ENCODE measurements around the gene NOTCH4. TPM values are rescaled to one million over a fixed set of nuclear protein-coding genes. Genes with fewer than 3 reads are reported as not detected.

Gene NOTCH4
- total and polyA plus RNA-seq, 2 experiments from 2014 or later, result 0.65 to 1.2 TPM

GRCh38 chr6:32156891-32157290, 67.0 kb downstream of the NOTCH4 start:
- Histone ChIP-seq H3K9me2 (ENCODE audit: insufficient read depth) (no peaks in the 10 kb centered on the region), H3K4me3 (no peak overlapping the region), H3K27me3 (replicated peaks; ENCODE audit: insufficient read depth) (no peaks in the 10 kb centered on the region), H3K9ac (no peak overlapping the region), H3K9me3 (ENCODE audit: low read depth) (no peaks in the 10 kb centered on the region), H3F3A (ENCODE audit: insufficient read depth) (peaks cover 9% of the 10 kb centered on the region; the same call in 1 of the 2 replicates), H3K27ac (no peak overlapping the region), H3K4me2 (ENCODE audit: unreplicated experiment) (no peak overlapping the region), H3K4me1 (ENCODE audit: insufficient read depth) (peaks cover 19% of the 10 kb centered on the region), H3K79me2 (ENCODE audit: insufficient read depth) (peaks cover 28% of the 10 kb centered on the region), H3K36me3 (ENCODE audit: low read depth) (peaks cover 11% of the 10 kb centered on the region; the same call in 1 of the 2 replicates), H2AFZ (no peak overlapping the region), H4K20me1 (ENCODE audit: insufficient read depth) (no peaks in the 10 kb centered on the region)
- WGBS, 2 experiments (ENCODE audit: low coverage in 1 of 2, low lambda C conversion rate in 2 of 2, missing lambda C conversion rate in 2 of 2), result 83 to 84% methylated on average over 9 of the region's 9 CpGs
- DNase-seq, result no peak
- no peak for TF ChIP-seq EZH2 (IDR thresholded peaks at IDR 0.05; ENCODE audit: insufficient read depth, poor library complexity, severe bottlenecking)
- no peak for TF ChIP-seq EZH2phosphoT487 (IDR thresholded peaks at IDR 0.05; ENCODE audit: insufficient read depth, low read depth)
- in situ Hi-C loops (cut with MboI), result no loop called here

- H3K9me2 ChIP-seq (ENCODE audit: insufficient read depth), result no peaks in the 10 kb centered on the region
- no peaks in the 10 kb centered on the region for H3K27me3 ChIP-seq (replicated peaks; ENCODE audit: insufficient read depth)
- H3K4me3 ChIP-seq, result peak overlapping the region; percentile 94
- H3K27ac ChIP-seq, result peak overlapping the region; percentile 91
- 2 to 7% methylated on average over 33 to 34 of the region's 34 CpGs for WGBS, 2 experiments (ENCODE audit: low coverage in 1 of 2, low lambda C conversion rate in 2 of 2, missing lambda C conversion rate in 2 of 2)
- H3K9ac ChIP-seq, result peak overlapping the region; percentile 91
- in situ Hi-C loops (cut with MboI), result no loop called here
- H3K36me3 ChIP-seq (ENCODE audit: low read depth), result peaks cover 11% of the 10 kb centered on the region; the same call in 1 of the 2 replicates
- H2AFZ ChIP-seq, result peak overlapping the region; percentile 97
- H3K4me2 ChIP-seq (ENCODE audit: unreplicated experiment), result peak overlapping the region; percentile 93
- H3K9me3 ChIP-seq (ENCODE audit: low read depth), result no peaks in the 10 kb centered on the region
- no peak for TF ChIP-seq EZH2 (IDR thresholded peaks at IDR 0.05; ENCODE audit: insufficient read depth, poor library complexity, severe bottlenecking)
- no peak for TF ChIP-seq EZH2phosphoT487 (IDR thresholded peaks at IDR 0.05; ENCODE audit: insufficient read depth, low read depth)
- peaks cover 9% of the 10 kb centered on the region; the same call in 1 of the 2 replicates for H3F3A ChIP-seq (ENCODE audit: insufficient read depth)
- peak; percentile 86 for DNase-seq
- H4K20me1 ChIP-seq (ENCODE audit: insufficient read depth), result no peaks in the 10 kb centered on the region
- peaks cover 20% of the 10 kb centered on the region for H3K4me1 ChIP-seq (ENCODE audit: insufficient read depth)
- peaks cover 28% of the 10 kb centered on the region for H3K79me2 ChIP-seq (ENCODE audit: insufficient read depth)
Observed at GRCh38 chr6:32154514-32155161, 69.2 kb downstream of the NOTCH4 start.

- Histone ChIP-seq H4K20me1 (ENCODE audit: insufficient read depth) (no peaks in the 10 kb centered on the region), H3K36me3 (ENCODE audit: low read depth) (peaks cover 14% of the 10 kb centered on the region; the same call in 1 of the 2 replicates), H3K9ac (peak within 1 kb of the TSS; percentile 91), H3K27me3 (replicated peaks; ENCODE audit: insufficient read depth) (no peaks in the 10 kb centered on the region), H3K4me3 (peak within 1 kb of the TSS; percentile 94), H3K9me2 (ENCODE audit: insufficient read depth) (no peaks in the 10 kb centered on the region), H3K9me3 (ENCODE audit: low read depth) (no peaks in the 10 kb centered on the region), H3K79me2 (ENCODE audit: insufficient read depth) (peaks cover 28% of the 10 kb centered on the region), H3K4me2 (ENCODE audit: unreplicated experiment) (peak within 1 kb of the TSS; percentile 93), H2AFZ (peak within 1 kb of the TSS; percentile 97), H3K4me1 (ENCODE audit: insufficient read depth) (peaks cover 20% of the 10 kb centered on the region), H3F3A (ENCODE audit: insufficient read depth) (peaks cover 9% of the 10 kb centered on the region; the same call in 1 of the 2 replicates), H3K27ac (peak within 1 kb of the TSS; percentile 91)
- WGBS, 2 experiments (ENCODE audit: low coverage in 1 of 2, low lambda C conversion rate in 2 of 2, missing lambda C conversion rate in 2 of 2), result 1 to 2% methylated on average over 40 to 52 of the region's 52 CpGs
- DNase-seq, result peak; percentile 93
- in situ Hi-C loops (cut with MboI), result no loop called here
- TF ChIP-seq EZH2 (IDR thresholded peaks at IDR 0.05; ENCODE audit: insufficient read depth, poor library complexity, severe bottlenecking), result no peak
- TF ChIP-seq EZH2phosphoT487 (IDR thresholded peaks at IDR 0.05; ENCODE audit: insufficient read depth, low read depth), result no peak
Observed at GRCh38 chr6:32153564-32154513, 70.0 kb downstream of the NOTCH4 start, which contains the start of gene PPT2. PPT2 (plus strand) TSS chr6:32154141; CDS start chr6:32154595, 454 bp downstream.
